HG03039 (cell line): ENCODE measurements around the gene EXOC6.
"Not testable (repeated sequence)": the region's sequence is repeated elsewhere in the genome, so short reads cannot be mapped to it uniquely, and the experiment has no call there.

Experiments
- ATAC-seq: cut with Tn5 transposase; IDR thresholded peaks from one replicate; pipeline ENCODE4 v1.9.1; 2021; ENCODE audit warnings: mild to moderate bottlenecking, moderate library complexity; ENCODE audit not compliant: unreplicated experiment

Gene EXOC6

GRCh38 chr10:92929896-92930295 is 81.6 kb downstream of the EXOC6 start:
- no peak for ATAC-seq

DNA sequence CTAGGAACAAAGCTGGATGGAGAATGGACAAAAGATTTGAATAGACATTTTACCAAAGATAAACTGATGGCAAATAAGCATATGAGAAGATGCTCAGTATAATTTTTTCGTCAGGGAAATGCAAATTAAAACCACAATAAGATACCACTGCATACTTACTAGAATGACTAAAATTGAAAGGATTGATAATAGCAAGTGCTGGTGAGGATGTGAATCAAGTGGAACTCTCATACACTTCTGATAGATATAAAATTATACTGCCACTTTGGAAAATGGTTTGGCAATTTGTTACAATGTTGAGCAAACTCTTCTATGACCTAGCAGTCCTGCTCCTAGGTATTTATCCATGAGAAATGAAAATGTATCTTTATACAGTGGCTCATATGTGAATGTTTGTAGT is 83.3 kb downstream of the EXOC6 start:
- no peak for ATAC-seq

DNA sequence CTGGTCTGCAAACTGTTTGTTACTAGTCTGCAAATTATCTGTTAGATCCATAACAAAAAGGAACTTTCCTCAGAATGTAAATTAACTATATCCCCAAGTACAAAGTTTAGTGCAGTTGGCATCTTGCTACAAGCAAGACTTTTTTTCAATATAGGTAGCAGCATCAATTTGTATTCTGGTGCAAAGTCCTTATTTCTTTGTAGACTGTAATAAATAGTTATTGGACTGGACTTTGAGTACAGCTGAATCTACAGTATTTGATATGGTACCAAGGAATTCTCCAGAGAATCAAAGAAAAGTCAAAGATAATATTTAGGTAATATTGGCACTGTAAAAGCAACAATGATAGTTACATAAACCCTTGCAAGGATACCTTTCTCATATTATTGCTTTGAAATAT is 89.6 kb downstream of the EXOC6 start:
- no peak for ATAC-seq

- ATAC-seq = no peak
Measured at GRCh38 chr10:92938841-92939240, 90.5 kb downstream of the EXOC6 start.

DNA sequence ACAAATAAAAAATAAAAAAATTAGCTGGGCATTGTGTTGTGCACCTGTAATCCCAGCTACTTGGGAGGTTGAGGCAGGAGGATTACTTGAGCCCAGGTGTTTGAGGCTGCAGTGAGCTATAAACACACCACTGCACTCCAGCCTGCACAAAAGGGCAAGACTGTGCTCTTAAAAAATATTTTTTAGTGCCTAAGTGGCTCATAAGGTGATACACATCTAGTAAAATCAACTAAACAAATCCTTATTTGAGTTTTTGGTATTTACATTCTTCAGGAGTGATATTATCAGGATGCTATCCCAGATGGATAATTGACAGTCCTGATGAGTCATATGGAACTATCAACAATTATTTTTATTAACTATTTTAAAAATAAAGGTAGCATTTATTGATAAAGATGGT is 93.9 kb downstream of the EXOC6 start:
- ATAC-seq = no peak

DNA sequence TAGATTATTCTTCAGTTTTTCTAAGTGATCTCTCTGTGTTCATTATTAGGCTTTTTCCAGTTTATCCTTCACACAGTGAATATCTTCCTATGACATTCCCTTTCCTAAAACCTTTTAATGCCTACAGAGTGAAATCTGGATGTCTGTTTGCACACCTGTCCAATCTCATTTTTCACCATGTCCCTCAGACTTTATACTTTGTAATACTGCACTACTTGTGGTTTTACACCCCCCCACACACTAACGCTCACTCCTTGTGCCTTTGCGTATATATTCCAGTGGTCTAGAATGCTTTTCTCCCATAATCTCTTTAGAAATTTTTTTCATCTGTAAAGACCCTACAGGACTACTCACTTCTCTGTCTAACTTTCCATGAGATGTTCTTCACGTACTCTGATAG is 98.2 kb downstream of the EXOC6 start:
- no peak for ATAC-seq

- ATAC-seq = not testable (repeated sequence)
Measured at GRCh38 chr10:92952573-92952972, 104.3 kb downstream of the EXOC6 start.

- ATAC-seq = no peak
Measured at GRCh38 chr10:92957223-92958010, 109.1 kb downstream of the EXOC6 start.

GRCh38 chr10:92961638-92962037 is 113.3 kb downstream of the EXOC6 start:
- ATAC-seq = no peak

GRCh38 chr10:92965314-92965713 is 117.0 kb downstream of the EXOC6 start:
- no peak for ATAC-seq

GRCh38 chr10:92967641-92968040 is 119.3 kb downstream of the EXOC6 start:
- no peak for ATAC-seq

GRCh38 chr10:92969151-92969550 is 120.8 kb downstream of the EXOC6 start:
- ATAC-seq = no peak

- no peak for ATAC-seq
Measured at GRCh38 chr10:92970301-92971070, 122.2 kb downstream of the EXOC6 start.

DNA sequence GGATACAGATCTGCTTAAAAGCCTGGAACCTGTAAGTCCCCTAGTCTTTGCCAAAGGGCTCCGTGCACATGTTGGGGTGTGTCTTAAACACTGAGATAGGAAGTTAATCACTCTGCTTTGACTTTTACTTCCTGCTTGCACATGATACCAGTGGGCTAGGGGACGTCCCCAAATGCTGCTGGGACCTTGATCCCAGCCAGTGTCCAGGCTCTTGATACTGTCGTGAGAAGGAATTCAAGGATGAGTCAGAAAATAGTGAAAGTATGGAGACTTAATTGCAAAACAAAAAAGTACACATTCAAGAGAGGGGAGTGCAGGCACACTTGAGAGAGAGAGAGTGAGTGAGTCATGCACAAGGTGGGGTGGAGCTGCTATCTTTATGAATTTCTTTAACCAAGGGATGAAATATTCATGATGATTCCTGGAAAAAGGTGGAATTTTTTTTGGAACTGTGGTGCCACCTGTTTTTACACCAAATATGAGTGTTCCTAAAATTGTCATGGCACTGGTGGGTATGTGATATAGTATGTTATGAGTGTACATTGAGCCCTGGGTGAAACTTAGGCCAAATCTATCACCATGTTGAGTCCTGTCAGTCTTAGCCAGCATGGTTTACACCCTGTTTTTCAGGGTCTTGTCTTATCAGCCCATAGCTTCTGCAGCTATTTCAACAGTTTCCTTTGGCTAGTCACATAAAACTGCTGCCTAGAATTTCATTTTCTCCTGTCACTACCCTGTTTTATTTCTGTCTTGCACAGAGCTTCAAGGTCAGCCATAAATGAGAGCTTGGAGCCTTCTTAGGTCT is 123.9 kb downstream of the EXOC6 start:
- no peak for ATAC-seq

DNA sequence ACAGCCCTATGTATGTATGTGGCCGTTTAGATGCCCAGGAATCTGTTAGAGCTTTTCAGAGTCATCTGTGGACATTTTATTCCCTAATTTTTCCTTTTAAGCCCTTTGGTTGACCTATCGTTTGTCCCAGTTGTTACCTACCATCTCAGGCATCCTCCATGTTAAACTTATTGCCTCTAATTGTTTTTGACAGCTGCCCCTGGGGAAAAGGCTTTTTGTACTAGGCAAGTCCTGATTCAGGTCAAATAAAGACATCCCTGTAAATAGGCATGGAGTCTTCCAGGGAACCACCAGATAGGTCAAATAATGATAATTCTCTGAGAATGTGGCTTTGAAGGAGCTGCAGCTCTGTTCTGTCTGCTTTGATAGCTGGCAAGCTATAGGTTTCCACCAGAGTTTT is 124.6 kb downstream of the EXOC6 start:
- no peak for ATAC-seq

DNA sequence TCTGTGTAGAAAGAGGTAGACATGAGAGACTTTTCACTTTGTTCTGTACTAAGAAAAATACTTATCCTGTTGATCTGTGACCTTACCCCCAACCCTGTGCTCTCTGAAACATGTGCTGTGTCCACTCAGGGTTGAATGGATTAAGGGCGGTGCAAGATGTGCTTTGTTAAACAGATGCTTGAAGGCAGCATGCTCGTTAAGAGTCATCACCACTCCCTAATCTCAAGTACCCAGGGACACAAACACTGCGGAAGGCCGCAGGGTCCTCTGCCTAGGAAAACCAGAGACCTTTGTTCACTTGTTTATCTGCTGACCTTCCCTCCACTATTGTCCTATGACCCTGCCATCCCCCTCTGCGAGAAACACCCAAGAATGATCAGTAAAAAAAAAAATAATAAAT is 128.0 kb downstream of the EXOC6 start:
- ATAC-seq = not testable (repeated sequence)

GRCh38 chr10:92989250-92989649 is 140.9 kb downstream of the EXOC6 start:
- ATAC-seq = no peak

- ATAC-seq = no peak
Measured at GRCh38 chr10:92990615-92991014, 142.3 kb downstream of the EXOC6 start.

DNA sequence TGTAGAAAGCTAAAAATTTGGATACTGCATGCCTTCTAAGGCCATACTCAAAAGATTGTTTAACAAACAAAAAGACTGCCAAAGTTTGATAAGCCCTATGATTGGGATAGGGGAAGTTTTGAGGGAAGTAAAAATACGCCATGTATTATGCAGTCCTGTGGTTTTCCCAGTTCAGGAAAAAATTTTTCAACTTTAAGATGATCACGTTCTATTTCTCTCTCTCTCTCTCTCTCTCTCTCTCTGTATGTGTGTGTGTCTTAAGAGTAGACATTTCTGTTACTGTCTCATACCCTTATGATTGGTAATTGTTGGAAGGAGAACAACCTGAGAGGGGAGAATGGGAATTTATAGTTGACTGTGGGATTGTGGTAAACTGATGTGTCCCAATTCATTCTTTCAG is 143.2 kb downstream of the EXOC6 start:
- ATAC-seq = no peak

- no peak for ATAC-seq
Measured at GRCh38 chr10:92993699-92994272, 145.5 kb downstream of the EXOC6 start.

DNA sequence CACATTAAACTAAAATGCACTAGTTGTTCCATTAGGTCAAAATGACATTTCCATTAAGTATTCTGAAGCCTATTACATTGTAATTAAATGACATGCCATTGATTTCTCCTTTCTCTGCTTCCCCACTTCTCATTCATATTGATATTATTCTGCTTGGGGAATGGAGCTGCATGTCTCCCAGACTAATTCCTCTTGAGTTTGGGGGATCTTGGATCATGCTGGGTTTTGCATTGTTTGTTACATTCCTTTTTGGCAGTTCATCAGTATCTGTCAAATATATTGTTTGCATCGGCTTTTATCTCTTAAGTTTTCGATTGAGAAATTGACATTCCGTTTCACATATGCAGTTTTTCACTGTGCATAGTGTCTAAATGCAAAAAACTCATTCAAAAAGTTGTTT is 147.2 kb downstream of the EXOC6 start:
- ATAC-seq = no peak
